IPS DF 4.7 (cell line): Measurements from ENCODE around the gene KCMF1.

Experiments used
- DNase-seq: peaks from one replicate; pipeline ENCODE4 v3.0.0-alpha.2; 2013; ENCODE audit warnings: low spot score; ENCODE audit errors: extremely low read depth

Gene KCMF1

GRCh38 chr2:85077859-85078419 lies 107.0 kb downstream of the KCMF1 start:
- no peak for DNase-seq

- no peak for DNase-seq
Observed at GRCh38 chr2:85078536-85078935, 107.6 kb downstream of the KCMF1 start.

GRCh38 chr2:85083092-85083491 lies 112.1 kb downstream of the KCMF1 start:
- no peak for DNase-seq

GRCh38 chr2:85085563-85085962 lies 114.6 kb downstream of the KCMF1 start:
- no peak for DNase-seq

- no peak for DNase-seq
Observed at GRCh38 chr2:85087541-85087940, 116.6 kb downstream of the KCMF1 start.

GRCh38 chr2:85088921-85089320 lies 118.0 kb downstream of the KCMF1 start:
- DNase-seq = no peak

- no peak for DNase-seq
Observed at GRCh38 chr2:85089585-85089984, 118.6 kb downstream of the KCMF1 start.

- no peak for DNase-seq
Observed at GRCh38 chr2:85091838-85092237, 120.9 kb downstream of the KCMF1 start.

- no peak for DNase-seq
Observed at GRCh38 chr2:85095094-85095493, 124.1 kb downstream of the KCMF1 start.

- DNase-seq = no peak
Observed at GRCh38 chr2:85096616-85097015, 125.7 kb downstream of the KCMF1 start.

- no peak for DNase-seq
Observed at GRCh38 chr2:85104228-85104627, 133.3 kb downstream of the KCMF1 start.

GRCh38 chr2:85106489-85107180 lies 135.7 kb downstream of the KCMF1 start:
- DNase-seq = no peak
